ENCODE results near the gene CDC16.

- TF ChIP-seq CTCF (IDR thresholded peaks at IDR 0.05): no peak
- TF ChIP-seq POLR2A (IDR thresholded peaks at IDR 0.05): no peak
- no peak for TF ChIP-seq EP300 (IDR thresholded peaks at IDR 0.05)
- TF ChIP-seq POLR2AphosphoS5 (IDR thresholded peaks at IDR 0.05): no peak
Measured at GRCh38 chr13:114284680-114285079, 50.0 kb downstream of the CDC16 start.

All from sigmoid colon (tissue), 4 donors.